Cardiac muscle cell (in vitro differentiated cells and primary cell): ENCODE data around the gene COL19A1. TPM values are rescaled to one million over a fixed set of nuclear protein-coding genes. Genes with fewer than 3 reads are reported as not detected.
A peak's percentile ranks its signal among the peaks of the same experiment; 100 is the strongest.

Experiments used
- DNase-seq, 2 donors: peaks; one replicate each; pipeline versions ENCODE4 v3.0.0 to v3.0.0-alpha.2; 2010 to 2017; ENCODE audit warnings: low read depth in 1 of 2, low spot score in 1 of 2
- H3K27ac ChIP-seq: fragments of 200-600 bp; sonication (generic); 2 replicates; pipeline ENCODE4 v1.5.1; 2016
- H3K27me3 ChIP-seq: fragments of 200-600 bp; sonication (generic); 2 replicates; pipeline ENCODE4 v1.6.0; 2016; ENCODE audit warnings: control low read depth
- H3K36me3 ChIP-seq: fragments of 200-600 bp; sonication (generic); 2 replicates; pipeline ENCODE4 v1.5.1; 2016; ENCODE audit warnings: control low read depth
- H3K4me1 ChIP-seq: fragments of 200-600 bp; sonication (generic); 2 replicates; pipeline ENCODE4 v1.8.1; 2017; ENCODE audit warnings: low read depth, mild to moderate bottlenecking, mixed run types
- H3K4me3 ChIP-seq: fragments of 200-600 bp; sonication (generic); 2 replicates; pipeline ENCODE4 v1.5.1; 2016; ENCODE audit warnings: mild to moderate bottlenecking
- H3K9me3 ChIP-seq: fragments of 200-600 bp; sonication (generic); 2 replicates; pipeline ENCODE4 v1.5.1; 2017; ENCODE audit warnings: low read depth, mild to moderate bottlenecking, control low read depth
- polyA plus RNA-seq: library from polyadenylated mRNA; unstranded; fragments of >200 nt; fragmentation: Nextera tagmentation; extraction: Ambion mirVana; gene quantifications from 2 replicates; pipeline ENCODE4 v1.2.1, GENCODE V29; 2016
- total RNA-seq: library from RNA; depleted of rRNA; stranded (reverse); fragments of >200 nt; gene quantifications from 2 replicates; pipeline ENCODE4 v1.2.3, GENCODE V29; 2016
- TF ChIP-seq, protein P1 (sequence below): IDR thresholded peaks from 2 replicates; pipeline ENCODE4 v1.5.1; 2012; ENCODE audit warnings: low read depth, mild to moderate bottlenecking, low read length

COL19A1 gene
- total and polyA plus RNA-seq, 2 experiments from 2014 or later: 0.10 to 0.27 TPM

GRCh38 chr6:70110126-70111022, 244.0 kb downstream of the COL19A1 start:
- Histone ChIP-seq H3K9me3 (no peaks in the 10 kb centered on the region), H3K4me1 (no peaks in the 10 kb centered on the region), H3K36me3 (no peaks in the 10 kb centered on the region), H3K27ac (no peak overlapping the region), H3K4me3 (no peak overlapping the region), H3K27me3 (no peaks in the 10 kb centered on the region)
- no peak for DNase-seq
- TF ChIP-seq, protein P1, sequence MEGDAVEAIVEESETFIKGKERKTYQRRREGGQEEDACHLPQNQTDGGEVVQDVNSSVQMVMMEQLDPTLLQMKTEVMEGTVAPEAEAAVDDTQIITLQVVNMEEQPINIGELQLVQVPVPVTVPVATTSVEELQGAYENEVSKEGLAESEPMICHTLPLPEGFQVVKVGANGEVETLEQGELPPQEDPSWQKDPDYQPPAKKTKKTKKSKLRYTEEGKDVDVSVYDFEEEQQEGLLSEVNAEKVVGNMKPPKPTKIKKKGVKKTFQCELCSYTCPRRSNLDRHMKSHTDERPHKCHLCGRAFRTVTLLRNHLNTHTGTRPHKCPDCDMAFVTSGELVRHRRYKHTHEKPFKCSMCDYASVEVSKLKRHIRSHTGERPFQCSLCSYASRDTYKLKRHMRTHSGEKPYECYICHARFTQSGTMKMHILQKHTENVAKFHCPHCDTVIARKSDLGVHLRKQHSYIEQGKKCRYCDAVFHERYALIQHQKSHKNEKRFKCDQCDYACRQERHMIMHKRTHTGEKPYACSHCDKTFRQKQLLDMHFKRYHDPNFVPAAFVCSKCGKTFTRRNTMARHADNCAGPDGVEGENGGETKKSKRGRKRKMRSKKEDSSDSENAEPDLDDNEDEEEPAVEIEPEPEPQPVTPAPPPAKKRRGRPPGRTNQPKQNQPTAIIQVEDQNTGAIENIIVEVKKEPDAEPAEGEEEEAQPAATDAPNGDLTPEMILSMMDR: no peak

DNA sequence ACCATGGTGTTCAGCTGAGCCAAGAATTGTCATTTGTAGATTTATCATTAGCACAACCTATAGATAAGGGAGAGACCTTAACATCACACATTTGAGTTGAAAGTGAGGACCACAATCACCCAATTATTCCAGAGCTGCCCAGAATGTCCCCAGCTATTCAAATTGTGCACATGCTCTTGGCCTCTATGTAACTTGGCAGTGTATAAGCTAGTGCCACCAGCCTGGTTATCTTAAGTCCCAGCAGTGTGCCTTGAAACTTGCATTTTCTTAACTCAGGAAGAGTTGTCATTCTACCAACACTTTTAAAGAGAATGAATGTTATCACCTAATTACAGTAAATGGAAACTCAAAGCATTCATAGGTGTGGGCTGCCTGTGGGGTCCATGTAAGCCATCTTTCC, 245.4 kb downstream of the COL19A1 start:
- DNase-seq: no peak
- Histone ChIP-seq H3K36me3 (no peaks in the 10 kb centered on the region), H3K4me3 (no peak overlapping the region), H3K4me1 (no peaks in the 10 kb centered on the region), H3K9me3 (no peaks in the 10 kb centered on the region), H3K27ac (no peak overlapping the region), H3K27me3 (no peaks in the 10 kb centered on the region)
- TF ChIP-seq, protein P1: no peak

- TF ChIP-seq, protein P1: no peak
- no peaks in the 10 kb centered on the region for H3K36me3 ChIP-seq
- H3K27ac ChIP-seq: no peak overlapping the region
- H3K4me1 ChIP-seq: no peaks in the 10 kb centered on the region
- H3K27me3 ChIP-seq: no peaks in the 10 kb centered on the region
- DNase-seq: no peak
- no peaks in the 10 kb centered on the region for H3K9me3 ChIP-seq
- no peak overlapping the region for H3K4me3 ChIP-seq
Measured at GRCh38 chr6:70112716-70113115, 246.4 kb downstream of the COL19A1 start.

DNA sequence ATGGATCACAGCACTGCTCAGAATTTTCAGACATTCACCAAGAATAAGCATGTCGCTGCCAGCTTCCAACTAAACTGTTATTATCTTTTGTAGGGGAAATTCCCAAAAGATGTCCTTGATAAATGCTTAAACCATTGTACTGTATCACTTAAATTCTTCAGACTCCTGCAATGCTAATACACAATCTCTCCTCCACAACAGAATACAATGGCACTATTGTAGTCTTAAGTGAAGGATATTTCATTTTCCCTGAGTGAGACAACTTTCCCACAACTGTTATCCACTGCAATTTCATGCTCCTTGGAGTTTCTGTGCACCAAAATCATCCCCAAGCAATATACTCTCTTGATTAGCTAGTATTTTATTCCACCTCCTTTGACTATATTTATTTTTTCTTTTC, 246.8 kb downstream of the COL19A1 start:
- DNase-seq: peak in 1 of 2 donors; percentile 5
- H3K9me3 ChIP-seq: no peaks in the 10 kb centered on the region
- H3K27me3 ChIP-seq: no peaks in the 10 kb centered on the region
- no peak overlapping the region for H3K4me3 ChIP-seq
- no peak overlapping the region for H3K27ac ChIP-seq
- H3K36me3 ChIP-seq: no peaks in the 10 kb centered on the region
- TF ChIP-seq, protein P1: no peak
- no peaks in the 10 kb centered on the region for H3K4me1 ChIP-seq

- Histone ChIP-seq H3K4me1 (no peaks in the 10 kb centered on the region), H3K9me3 (no peaks in the 10 kb centered on the region)
- DNase-seq: no peak
Measured at GRCh38 chr6:70118670-70119069, 252.3 kb downstream of the COL19A1 start.

More at GRCh38 chr6:70118670-70119069, 252.3 kb downstream of the COL19A1 start:
- Histone ChIP-seq H3K36me3 (no peaks in the 10 kb centered on the region), H3K27ac (no peak overlapping the region), H3K4me3 (no peak overlapping the region), H3K27me3 (no peaks in the 10 kb centered on the region)
- TF ChIP-seq, protein P1: no peak
